Measurements from ENCODE around the gene NAIF1. TPM values are rescaled to one million over a fixed set of nuclear protein-coding genes. Genes with fewer than 3 reads are reported as not detected.

NAIF1 gene
- total and polyA plus RNA-seq, 10 of the 15 experiments (the other 5 are each of a cell fraction or from before 2014, with no cell fraction given) = 2.4 to 14.2 (median 7.1) TPM

DNA sequence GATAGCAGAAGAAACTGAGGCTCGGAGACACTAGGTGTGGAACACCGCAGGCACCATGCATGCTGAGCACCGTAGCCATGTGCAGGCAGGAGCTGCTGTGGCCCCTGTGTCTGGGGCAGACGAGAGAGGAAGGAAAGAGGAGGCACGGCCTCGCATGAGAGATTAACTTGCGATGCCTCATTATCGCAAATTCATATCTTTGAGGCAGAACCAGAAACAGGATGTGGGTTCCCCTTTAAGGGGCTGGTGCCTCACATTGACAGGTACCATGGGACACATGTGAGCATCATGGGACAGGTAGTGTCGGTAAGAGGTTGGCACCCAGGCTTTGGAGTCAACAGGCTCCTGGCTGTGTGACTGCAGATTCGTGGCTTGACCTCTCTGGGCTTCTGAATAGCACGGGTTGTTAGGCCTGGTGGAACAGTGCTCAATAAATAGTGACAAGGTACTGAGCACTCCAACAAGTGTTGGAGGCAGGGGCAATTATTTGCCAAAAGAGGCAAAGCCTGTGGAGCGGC lies 40.8 kb downstream of the NAIF1 start (continued):
- TF ChIP-seq, protein P1, sequence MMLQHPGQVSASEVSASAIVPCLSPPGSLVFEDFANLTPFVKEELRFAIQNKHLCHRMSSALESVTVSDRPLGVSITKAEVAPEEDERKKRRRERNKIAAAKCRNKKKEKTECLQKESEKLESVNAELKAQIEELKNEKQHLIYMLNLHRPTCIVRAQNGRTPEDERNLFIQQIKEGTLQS (IDR thresholded peaks at IDR 0.05; ENCODE audit: borderline replicate concordance, extremely low read depth, low read depth, low read length) = no peak
- TF ChIP-seq EZH2 (IDR thresholded peaks at IDR 0.05; ENCODE audit: borderline replicate concordance, control insufficient read depth, low read depth, low read length) (no peak), STAT3 (IDR thresholded peaks at IDR 0.05; ENCODE audit: low read depth, low read length) (no peak), ELK1 (IDR thresholded peaks at IDR 0.05; ENCODE audit: low read depth, low read length) (no peak), NRF1 (conservative IDR thresholded peaks at IDR 0.05; ENCODE audit: low read depth, low read length) (no peak), SREBF1 (IDR thresholded peaks at IDR 0.05; ENCODE audit: low read length) (no peak), CEBPZ (IDR thresholded peaks at IDR 0.05; ENCODE audit: low read depth, low read length) (no peak), ZNF217 (IDR thresholded peaks at IDR 0.05) (peak; percentile 77; the same call in 1 of the 2 replicates), TBL1XR1 (IDR thresholded peaks at IDR 0.05; ENCODE audit: low read depth, low read length) (no peak), ZBED1 (IDR thresholded peaks at IDR 0.05; ENCODE audit: borderline replicate concordance) (no peak), BRCA1 (IDR thresholded peaks at IDR 0.05; ENCODE audit: low read depth, low read length) (no peak), CHD2 (IDR thresholded peaks at IDR 0.05; ENCODE audit: borderline replicate concordance, low read depth, low read length) (no peak), SP1 (IDR thresholded peaks at IDR 0.05; ENCODE audit: low read depth, low read length) (peak; percentile 37)
- TF ChIP-seq, protein P2, sequence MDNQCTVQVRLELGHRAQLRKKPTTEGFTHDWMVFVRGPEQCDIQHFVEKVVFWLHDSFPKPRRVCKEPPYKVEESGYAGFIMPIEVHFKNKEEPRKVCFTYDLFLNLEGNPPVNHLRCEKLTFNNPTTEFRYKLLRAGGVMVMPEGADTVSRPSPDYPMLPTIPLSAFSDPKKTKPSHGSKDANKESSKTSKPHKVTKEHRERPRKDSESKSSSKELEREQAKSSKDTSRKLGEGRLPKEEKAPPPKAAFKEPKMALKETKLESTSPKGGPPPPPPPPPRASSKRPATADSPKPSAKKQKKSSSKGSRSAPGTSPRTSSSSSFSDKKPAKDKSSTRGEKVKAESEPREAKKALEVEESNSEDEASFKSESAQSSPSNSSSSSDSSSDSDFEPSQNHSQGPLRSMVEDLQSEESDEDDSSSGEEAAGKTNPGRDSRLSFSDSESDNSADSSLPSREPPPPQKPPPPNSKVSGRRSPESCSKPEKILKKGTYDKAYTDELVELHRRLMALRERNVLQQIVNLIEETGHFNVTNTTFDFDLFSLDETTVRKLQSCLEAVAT (IDR thresholded peaks at IDR 0.05) = 0 out of 2 replicates have a peak, but pooled peaks have one; percentile 42
- TF ChIP-seq, protein P3, sequence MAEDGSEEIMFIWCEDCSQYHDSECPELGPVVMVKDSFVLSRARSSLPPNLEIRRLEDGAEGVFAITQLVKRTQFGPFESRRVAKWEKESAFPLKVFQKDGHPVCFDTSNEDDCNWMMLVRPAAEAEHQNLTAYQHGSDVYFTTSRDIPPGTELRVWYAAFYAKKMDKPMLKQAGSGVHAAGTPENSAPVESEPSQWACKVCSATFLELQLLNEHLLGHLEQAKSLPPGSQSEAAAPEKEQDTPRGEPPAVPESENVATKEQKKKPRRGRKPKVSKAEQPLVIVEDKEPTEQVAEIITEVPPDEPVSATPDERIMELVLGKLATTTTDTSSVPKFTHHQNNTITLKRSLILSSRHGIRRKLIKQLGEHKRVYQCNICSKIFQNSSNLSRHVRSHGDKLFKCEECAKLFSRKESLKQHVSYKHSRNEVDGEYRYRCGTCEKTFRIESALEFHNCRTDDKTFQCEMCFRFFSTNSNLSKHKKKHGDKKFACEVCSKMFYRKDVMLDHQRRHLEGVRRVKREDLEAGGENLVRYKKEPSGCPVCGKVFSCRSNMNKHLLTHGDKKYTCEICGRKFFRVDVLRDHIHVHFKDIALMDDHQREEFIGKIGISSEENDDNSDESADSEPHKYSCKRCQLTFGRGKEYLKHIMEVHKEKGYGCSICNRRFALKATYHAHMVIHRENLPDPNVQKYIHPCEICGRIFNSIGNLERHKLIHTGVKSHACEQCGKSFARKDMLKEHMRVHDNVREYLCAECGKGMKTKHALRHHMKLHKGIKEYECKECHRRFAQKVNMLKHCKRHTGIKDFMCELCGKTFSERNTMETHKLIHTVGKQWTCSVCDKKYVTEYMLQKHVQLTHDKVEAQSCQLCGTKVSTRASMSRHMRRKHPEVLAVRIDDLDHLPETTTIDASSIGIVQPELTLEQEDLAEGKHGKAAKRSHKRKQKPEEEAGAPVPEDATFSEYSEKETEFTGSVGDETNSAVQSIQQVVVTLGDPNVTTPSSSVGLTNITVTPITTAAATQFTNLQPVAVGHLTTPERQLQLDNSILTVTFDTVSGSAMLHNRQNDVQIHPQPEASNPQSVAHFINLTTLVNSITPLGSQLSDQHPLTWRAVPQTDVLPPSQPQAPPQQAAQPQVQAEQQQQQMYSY (CRISPR knock-in tag; IDR thresholded peaks at IDR 0.05) = no peak
- TF ChIP-seq, protein P4, sequence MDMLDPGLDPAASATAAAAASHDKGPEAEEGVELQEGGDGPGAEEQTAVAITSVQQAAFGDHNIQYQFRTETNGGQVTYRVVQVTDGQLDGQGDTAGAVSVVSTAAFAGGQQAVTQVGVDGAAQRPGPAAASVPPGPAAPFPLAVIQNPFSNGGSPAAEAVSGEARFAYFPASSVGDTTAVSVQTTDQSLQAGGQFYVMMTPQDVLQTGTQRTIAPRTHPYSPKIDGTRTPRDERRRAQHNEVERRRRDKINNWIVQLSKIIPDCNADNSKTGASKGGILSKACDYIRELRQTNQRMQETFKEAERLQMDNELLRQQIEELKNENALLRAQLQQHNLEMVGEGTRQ (IDR thresholded peaks at IDR 0.05; ENCODE audit: borderline replicate concordance, low read depth, low read length) = no peak; the same call in 1 of the 2 replicates
- TF ChIP-seq, protein P5, sequence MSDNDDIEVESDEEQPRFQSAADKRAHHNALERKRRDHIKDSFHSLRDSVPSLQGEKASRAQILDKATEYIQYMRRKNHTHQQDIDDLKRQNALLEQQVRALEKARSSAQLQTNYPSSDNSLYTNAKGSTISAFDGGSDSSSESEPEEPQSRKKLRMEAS (IDR thresholded peaks at IDR 0.05; ENCODE audit: low read depth, low read length) = peak; percentile 54; the same call in 1 of the 2 replicates
